Gastrocnemius medialis (tissue), 4 donors: ENCODE results near the gene OTX2. TPM values are rescaled to one million over a fixed set of nuclear protein-coding genes. Genes with fewer than 3 reads are reported as not detected.

Source experiments
- ATAC-seq, 2 donors: fragments of 150-250 bp; one replicate each; pipeline ENCODE4 v1.9.1; 2016
- DNase-seq, 2 donors: peaks; one replicate each; pipeline ENCODE4 v3.0.0-alpha.2; 2019
- H3K27ac ChIP-seq, 4 donors: fragments of 200-600 bp; sonication (generic); 1 replicate in 1 of 4; 2 replicates in 3 of 4; pipeline ENCODE4 v1.5.1; 2016 to 2018; ENCODE audit warnings: mild to moderate bottlenecking in 2 of 4, moderate library complexity in 1 of 4
- H3K27me3 ChIP-seq, 3 donors: fragments of 200-600 bp; sonication (generic) in 2 of 3; 1 replicate in 1 of 3; 2 replicates in 2 of 3; pipeline versions ENCODE4 v1.5.1 to v1.6.0; 2016 to 2019; ENCODE audit warnings: mild to moderate bottlenecking in 1 of 3, moderate library complexity in 1 of 3
- H3K36me3 ChIP-seq, 2 donors: fragments of 200-600 bp; sonication (generic) in 1 of 2; one replicate each; pipeline ENCODE4 v1.5.1; 2017 to 2018
- H3K4me1 ChIP-seq, 2 donors: fragments of 200-600 bp; sonication (generic) in 1 of 2; one replicate each; pipeline ENCODE4 v1.5.1; 2016 to 2017; ENCODE audit warnings: mild to moderate bottlenecking in 2 of 2
- H3K4me3 ChIP-seq, 4 donors: fragments of 200-600 bp; sonication (generic) in 3 of 4; 1 replicate in 1 of 4; 2 replicates in 3 of 4; pipeline ENCODE4 v1.5.1; 2016 to 2019; ENCODE audit warnings: mild to moderate bottlenecking in 2 of 4
- H3K9me3 ChIP-seq, 3 donors: fragments of 200-600 bp; sonication (generic) in 2 of 3; 1 replicate in 1 of 3; 2 replicates in 2 of 3; pipeline ENCODE4 v1.5.1; 2016 to 2019
- POLR2A ChIP-seq, 2 donors: fragments of 450-650 bp; IDR thresholded peaks; one replicate each; pipeline ENCODE4 v1.6.1; 2017; ENCODE audit warnings: antibody characterized with exemption in 2 of 2, mild to moderate bottlenecking in 2 of 2, moderate library complexity in 2 of 2
- in situ Hi-C, 4 donors: fragments of 200-750 bp; cut with MboI; loops; one replicate each; pipeline versions ENCODE4 v1.15.0 to v1.8.0; 2017; ENCODE audit warnings: low sequenced_read_pairs in 4 of 4
- intact Hi-C: fragments of 100-400 bp; cut with DNase I; formaldehyde crosslinking; loops from one replicate; pipeline ENCODE4 v1.15.1; 2023; ENCODE audit warnings: low total_unique reads
- total RNA-seq, 4 donors: library from RNA; depleted of rRNA; stranded (reverse); fragments of >200 nt; gene quantifications; one replicate each; pipeline versions ENCODE4 v1.1.0 to v1.2.3, GENCODE V29; 2016
- TF ChIP-seq, protein P1 (sequence below), 5 experiments: fragments of 450-650 bp in 3 of 5; fragments of 200-600 bp in 2 of 5; sonication (generic) in 2 of 5; IDR thresholded peaks in 4 of 5; conservative IDR thresholded peaks in 1 of 5; 1 replicate in 4 of 5; 2 replicates in 1 of 5; pipeline ENCODE4 v1.5.1; 2016 to 2019; ENCODE audit warnings: antibody characterized with exemption in 5 of 5, mild to moderate bottlenecking in 3 of 5, moderate library complexity in 3 of 5

Gene OTX2
- total RNA-seq, 4 donors from 2014 or later: not detected

DNA sequence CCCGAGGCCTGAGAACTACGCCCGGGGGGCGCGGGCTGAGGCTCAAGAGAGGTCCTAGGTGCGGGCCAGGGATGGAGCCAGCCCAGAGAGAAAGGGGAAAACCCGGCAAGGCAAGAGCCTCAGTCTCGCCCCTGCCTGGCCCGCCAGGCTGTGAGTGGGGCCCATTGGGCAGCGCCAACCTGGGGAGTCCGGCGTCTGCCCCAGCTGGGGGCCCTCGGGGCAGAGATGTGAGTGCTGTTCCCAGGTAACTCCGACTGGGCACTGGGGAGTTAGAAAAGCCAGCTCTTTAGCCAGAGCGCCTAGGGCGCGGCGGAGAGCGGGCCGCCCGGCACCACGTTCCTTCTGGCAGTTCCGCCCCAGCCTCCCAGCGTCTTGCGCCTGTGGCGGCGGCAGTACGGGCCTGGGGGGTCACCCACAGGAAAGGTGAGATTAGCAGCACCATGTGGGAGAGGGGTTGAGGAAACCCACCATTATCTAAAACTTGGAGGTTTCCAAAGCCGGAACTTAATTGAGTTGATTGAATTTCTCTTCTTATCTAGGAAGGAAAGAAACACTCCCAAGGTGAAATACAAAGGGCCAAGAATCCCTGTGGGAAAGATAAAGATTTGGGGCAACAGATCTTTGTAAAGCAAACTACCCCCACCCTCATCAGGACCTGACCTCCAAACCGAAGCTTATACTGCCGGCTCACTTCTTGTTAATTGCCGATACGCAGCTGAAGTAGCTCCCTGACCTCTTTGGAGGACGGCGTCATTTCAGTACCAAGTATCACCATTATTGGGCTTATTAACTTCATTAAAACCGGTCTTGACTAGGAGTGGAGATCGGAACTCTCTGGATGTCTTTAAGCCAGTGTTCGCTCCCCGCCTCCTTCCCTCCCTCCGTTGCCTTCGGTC is 11.6 kb downstream of the OTX2 start:
- no peak for DNase-seq
- Histone ChIP-seq H3K27ac (no peak overlapping the region), H3K27me3 (peaks cover 91 to 99% (median 94%) of the 10 kb centered on the region in 3 donors), H3K36me3 (no peaks in the 10 kb centered on the region), H3K4me1 (no peaks in the 10 kb centered on the region), H3K9me3 (no peaks in the 10 kb centered on the region), H3K4me3 (peak overlapping the region in 3 of 4 donors; percentile 21 to 42 (median 34))
- intact Hi-C loops (no loop called here), in situ Hi-C loops (no loop called here)
- TF ChIP-seq POLR2A (IDR thresholded peaks at IDR 0.05): no peak
- TF ChIP-seq, protein P1, sequence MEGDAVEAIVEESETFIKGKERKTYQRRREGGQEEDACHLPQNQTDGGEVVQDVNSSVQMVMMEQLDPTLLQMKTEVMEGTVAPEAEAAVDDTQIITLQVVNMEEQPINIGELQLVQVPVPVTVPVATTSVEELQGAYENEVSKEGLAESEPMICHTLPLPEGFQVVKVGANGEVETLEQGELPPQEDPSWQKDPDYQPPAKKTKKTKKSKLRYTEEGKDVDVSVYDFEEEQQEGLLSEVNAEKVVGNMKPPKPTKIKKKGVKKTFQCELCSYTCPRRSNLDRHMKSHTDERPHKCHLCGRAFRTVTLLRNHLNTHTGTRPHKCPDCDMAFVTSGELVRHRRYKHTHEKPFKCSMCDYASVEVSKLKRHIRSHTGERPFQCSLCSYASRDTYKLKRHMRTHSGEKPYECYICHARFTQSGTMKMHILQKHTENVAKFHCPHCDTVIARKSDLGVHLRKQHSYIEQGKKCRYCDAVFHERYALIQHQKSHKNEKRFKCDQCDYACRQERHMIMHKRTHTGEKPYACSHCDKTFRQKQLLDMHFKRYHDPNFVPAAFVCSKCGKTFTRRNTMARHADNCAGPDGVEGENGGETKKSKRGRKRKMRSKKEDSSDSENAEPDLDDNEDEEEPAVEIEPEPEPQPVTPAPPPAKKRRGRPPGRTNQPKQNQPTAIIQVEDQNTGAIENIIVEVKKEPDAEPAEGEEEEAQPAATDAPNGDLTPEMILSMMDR (IDR thresholded peaks at IDR 0.05 in 4 of 5, conservative IDR thresholded peaks at IDR 0.05 in 1 of 5): no peak
- ATAC-seq: no peak

GRCh38 chr14:56797569-56798446 is 12.5 kb downstream of the OTX2 start:
- no peak for DNase-seq
- H3K36me3 ChIP-seq: no peaks in the 10 kb centered on the region
- no peaks in the 10 kb centered on the region for H3K4me1 ChIP-seq
- TF ChIP-seq, protein P1 (IDR thresholded peaks at IDR 0.05 in 4 of 5, conservative IDR thresholded peaks at IDR 0.05 in 1 of 5): no peak
- peaks cover 90 to 100% (median 92%) of the 10 kb centered on the region in 3 donors for H3K27me3 ChIP-seq
- no peak for ATAC-seq
- intact Hi-C loops: no loop called here
- H3K9me3 ChIP-seq: no peaks in the 10 kb centered on the region
- in situ Hi-C loops: no loop called here
- H3K27ac ChIP-seq: no peak overlapping the region
- peak overlapping the region in 3 of 4 donors; percentile 21 to 42 (median 34) for H3K4me3 ChIP-seq

GRCh38 chr14:56797003-56797568 is 13.2 kb downstream of the OTX2 start:
- no peak for DNase-seq

DNA sequence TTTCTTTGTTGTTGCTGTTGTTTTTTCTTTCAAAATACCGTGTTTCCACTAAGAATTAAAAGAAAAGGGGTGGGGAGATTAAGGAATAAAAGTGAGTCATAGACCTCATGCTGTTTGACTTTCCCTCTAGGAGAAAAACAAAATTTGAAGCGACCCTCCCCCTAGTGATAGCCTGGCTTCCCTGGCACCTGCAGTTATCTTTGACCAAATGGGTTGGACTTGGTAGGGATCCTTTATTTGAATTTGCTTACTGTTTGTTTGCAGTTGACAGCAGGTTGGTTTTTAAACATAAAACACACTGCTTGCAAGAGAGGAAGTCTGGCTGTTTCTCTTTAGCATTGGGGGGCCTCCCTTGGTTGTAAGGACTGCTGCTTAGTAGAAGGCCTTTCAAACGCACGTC is 14.0 kb downstream of the OTX2 start:
- Histone ChIP-seq H3K9me3 (no peaks in the 10 kb centered on the region), H3K36me3 (no peaks in the 10 kb centered on the region), H3K4me1 (no peaks in the 10 kb centered on the region), H3K27ac (no peak overlapping the region), H3K27me3 (peaks cover 78 to 93% (median 82%) of the 10 kb centered on the region in 3 donors), H3K4me3 (no peak overlapping the region)
- in situ Hi-C loops (no loop called here), intact Hi-C loops (no loop called here)
- ATAC-seq: no peak
- no peak for DNase-seq
- no peak for TF ChIP-seq POLR2A (IDR thresholded peaks at IDR 0.05)
- TF ChIP-seq, protein P1 (IDR thresholded peaks at IDR 0.05 in 4 of 5, conservative IDR thresholded peaks at IDR 0.05 in 1 of 5): no peak

More at GRCh38 chr14:56797003-56797568, 13.2 kb downstream of the OTX2 start:
- TF ChIP-seq, protein P1 (IDR thresholded peaks at IDR 0.05 in 4 of 5, conservative IDR thresholded peaks at IDR 0.05 in 1 of 5): no peak
- TF ChIP-seq POLR2A (IDR thresholded peaks at IDR 0.05): no peak
- H3K4me3 ChIP-seq: peak overlapping the region in 1 of 4 donors; percentile 34
- no peak overlapping the region for H3K27ac ChIP-seq
- H3K36me3 ChIP-seq: no peaks in the 10 kb centered on the region
- intact Hi-C loops: no loop called here
- no peaks in the 10 kb centered on the region for H3K9me3 ChIP-seq
- H3K4me1 ChIP-seq: no peaks in the 10 kb centered on the region
- ATAC-seq: no peak
- in situ Hi-C loops: no loop called here
- H3K27me3 ChIP-seq: peaks cover 86 to 95% (median 89%) of the 10 kb centered on the region in 3 donors
